ENCODE data around the gene FUT2.
"Not testable (repeated sequence)": the region's sequence is repeated elsewhere in the genome, so short reads cannot be mapped to it uniquely, and the experiment has no call there.

The FUT2 gene

DNA sequence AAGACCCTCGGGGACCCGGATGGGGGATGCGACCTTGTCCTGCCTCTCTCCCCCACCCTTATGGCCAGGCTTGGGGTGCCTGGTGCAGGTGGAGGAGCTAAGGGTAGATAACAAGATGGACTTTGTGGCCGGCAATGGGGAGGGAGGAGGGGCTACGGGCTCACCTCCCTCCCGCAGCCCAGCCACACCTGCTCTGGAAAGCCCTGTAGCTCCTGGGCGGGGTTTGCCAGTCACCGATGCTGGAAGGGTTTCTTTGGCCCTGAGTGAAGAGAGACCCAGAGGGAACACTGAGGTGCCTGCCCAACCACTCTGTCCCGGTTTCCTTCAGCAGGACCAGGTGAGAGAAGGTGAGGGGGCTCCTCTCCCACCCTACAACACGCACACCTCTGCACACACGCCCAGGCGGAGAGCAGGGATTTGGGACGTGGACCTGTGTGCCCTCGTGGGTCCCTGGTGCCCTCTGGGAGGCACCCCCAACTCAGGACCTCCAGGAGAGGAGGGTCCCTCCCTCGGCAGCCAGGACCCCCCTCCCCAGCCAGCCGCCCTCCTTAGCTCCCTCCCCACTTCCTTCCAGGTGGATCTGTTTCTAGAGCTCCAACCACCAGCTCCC, at the start of gene FUT2:
TSS of gene FUT2 (plus strand) at position 229 of the 610 bp plus-strand sequence. CDS start 6,986 bp downstream, outside the sequence.
- H3K4me3 ChIP-seq (ENCODE audit: low read depth in 1 of 2, low read length in 2 of 2), result peak within 1 kb of the TSS; percentile 71 to 96
- H3K36me3 ChIP-seq (ENCODE audit: control insufficient read depth in 1 of 2, insufficient read depth in 2 of 2, low read length in 2 of 2), result peaks cover 0 to 5% of the 10 kb centered on the region in 2 donors
- H3K27ac ChIP-seq (ENCODE audit: low read depth, low read length), result peak within 1 kb of the TSS; percentile 88
- H3K4me1 ChIP-seq (ENCODE audit: control insufficient read depth in 1 of 2, insufficient read depth in 2 of 2, low read length in 2 of 2), result peaks cover 0 to 8% of the 10 kb centered on the region in 2 donors
- no peaks in the 10 kb centered on the region for H3K27me3 ChIP-seq (ENCODE audit: control insufficient read depth in 1 of 2, insufficient read depth in 2 of 2, low read length in 2 of 2)
- H3K9me3 ChIP-seq (ENCODE audit: control insufficient read depth in 1 of 2, low read length in 2 of 2), result no peaks in the 10 kb centered on the region
- H3K9ac ChIP-seq (ENCODE audit: low read depth in 1 of 2, low read length in 2 of 2), result peak within 1 kb of the TSS; percentile 88 to 99

DNA sequence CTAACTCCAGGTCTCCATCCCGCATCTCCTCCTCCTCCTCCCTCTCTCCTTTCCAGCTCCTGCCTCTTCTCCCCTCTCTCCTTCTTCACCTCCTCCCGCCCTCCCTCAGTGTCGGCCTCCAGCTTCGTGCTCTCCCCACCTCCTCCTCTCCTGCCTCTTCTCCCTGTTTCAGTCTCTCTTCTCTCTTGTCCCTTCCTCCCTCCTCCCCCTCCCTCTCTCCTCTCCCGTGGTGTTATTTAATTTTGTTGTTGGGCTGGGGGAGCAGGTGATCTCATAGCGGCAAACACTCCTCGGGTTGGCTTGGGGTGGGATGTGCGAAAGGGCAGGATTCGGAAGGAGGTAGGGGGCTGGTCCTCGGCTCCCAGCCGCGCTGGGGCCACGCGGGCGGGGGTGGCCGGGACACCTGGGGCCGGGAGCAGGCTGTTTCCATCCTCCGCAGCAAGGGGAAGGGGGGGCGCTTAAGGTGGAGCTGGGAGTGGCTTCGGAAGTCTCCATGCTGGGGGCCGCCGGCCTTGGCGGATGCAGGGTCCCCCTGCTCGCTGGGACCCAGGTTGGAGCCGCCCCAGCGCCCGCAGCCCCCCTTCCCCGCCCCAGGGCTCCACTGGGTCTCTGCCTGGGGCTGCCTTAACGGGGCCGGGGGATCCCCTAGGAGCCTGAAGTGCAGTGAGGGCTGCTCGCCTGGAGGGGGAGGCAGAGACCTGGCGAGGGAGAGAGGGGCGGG, 49.6 kb upstream of the FUT2 start, which contains the start of gene CA11:
TSS of gene CA11 (minus strand) at position 187 of the 721 bp plus-strand sequence. CDS start 555 bp downstream, outside the sequence.
- Histone ChIP-seq H3K9ac (ENCODE audit: low read depth in 1 of 2, low read length in 2 of 2) (peak within 1 kb of the TSS; percentile 48 to 56), H3K36me3 (ENCODE audit: control insufficient read depth in 1 of 2, insufficient read depth in 2 of 2, low read length in 2 of 2) (no peaks in the 10 kb centered on the region), H3K9me3 (ENCODE audit: control insufficient read depth in 1 of 2, low read length in 2 of 2) (no peaks in the 10 kb centered on the region), H3K4me3 (ENCODE audit: low read depth in 1 of 2, low read length in 2 of 2) (peak within 1 kb of the TSS; percentile 67 to 74), H3K27me3 (ENCODE audit: control insufficient read depth in 1 of 2, insufficient read depth in 2 of 2, low read length in 2 of 2) (no peaks in the 10 kb centered on the region), H3K4me1 (ENCODE audit: control insufficient read depth in 1 of 2, insufficient read depth in 2 of 2, low read length in 2 of 2) (peaks cover 18 to 19% of the 10 kb centered on the region in 2 donors), H3K27ac (ENCODE audit: low read depth, low read length) (peak within 1 kb of the TSS; percentile 62)

GRCh38 chr19:48646722-48647216, 49.0 kb upstream of the FUT2 start:
- Histone ChIP-seq H3K4me3 (ENCODE audit: low read depth in 1 of 2, low read length in 2 of 2) (peak overlapping the region in 1 of 2 donors; percentile 74), H3K4me1 (ENCODE audit: control insufficient read depth in 1 of 2, insufficient read depth in 2 of 2, low read length in 2 of 2) (peaks cover 17 to 18% of the 10 kb centered on the region in 2 donors), H3K9me3 (ENCODE audit: control insufficient read depth in 1 of 2, low read length in 2 of 2) (no peaks in the 10 kb centered on the region), H3K27ac (ENCODE audit: low read depth, low read length) (no peak overlapping the region), H3K27me3 (ENCODE audit: control insufficient read depth in 1 of 2, insufficient read depth in 2 of 2, low read length in 2 of 2) (no peaks in the 10 kb centered on the region), H3K36me3 (ENCODE audit: control insufficient read depth in 1 of 2, insufficient read depth in 2 of 2, low read length in 2 of 2) (no peaks in the 10 kb centered on the region), H3K9ac (ENCODE audit: low read depth in 1 of 2, low read length in 2 of 2) (no peak overlapping the region)

- Histone ChIP-seq H3K27ac (ENCODE audit: low read depth, low read length) (no peak overlapping the region), H3K4me1 (ENCODE audit: control insufficient read depth in 1 of 2, insufficient read depth in 2 of 2, low read length in 2 of 2) (peaks cover 17 to 18% of the 10 kb centered on the region in 2 donors), H3K36me3 (ENCODE audit: control insufficient read depth in 1 of 2, insufficient read depth in 2 of 2, low read length in 2 of 2) (no peaks in the 10 kb centered on the region), H3K27me3 (ENCODE audit: control insufficient read depth in 1 of 2, insufficient read depth in 2 of 2, low read length in 2 of 2) (no peaks in the 10 kb centered on the region), H3K9ac (ENCODE audit: low read depth in 1 of 2, low read length in 2 of 2) (no peak overlapping the region), H3K9me3 (ENCODE audit: control insufficient read depth in 1 of 2, low read length in 2 of 2) (no peaks in the 10 kb centered on the region), H3K4me3 (ENCODE audit: low read depth in 1 of 2, low read length in 2 of 2) (no peak overlapping the region)
These were observed 47.6 kb upstream of the FUT2 start for GRCh38 chr19:48648134-48648533.

DNA sequence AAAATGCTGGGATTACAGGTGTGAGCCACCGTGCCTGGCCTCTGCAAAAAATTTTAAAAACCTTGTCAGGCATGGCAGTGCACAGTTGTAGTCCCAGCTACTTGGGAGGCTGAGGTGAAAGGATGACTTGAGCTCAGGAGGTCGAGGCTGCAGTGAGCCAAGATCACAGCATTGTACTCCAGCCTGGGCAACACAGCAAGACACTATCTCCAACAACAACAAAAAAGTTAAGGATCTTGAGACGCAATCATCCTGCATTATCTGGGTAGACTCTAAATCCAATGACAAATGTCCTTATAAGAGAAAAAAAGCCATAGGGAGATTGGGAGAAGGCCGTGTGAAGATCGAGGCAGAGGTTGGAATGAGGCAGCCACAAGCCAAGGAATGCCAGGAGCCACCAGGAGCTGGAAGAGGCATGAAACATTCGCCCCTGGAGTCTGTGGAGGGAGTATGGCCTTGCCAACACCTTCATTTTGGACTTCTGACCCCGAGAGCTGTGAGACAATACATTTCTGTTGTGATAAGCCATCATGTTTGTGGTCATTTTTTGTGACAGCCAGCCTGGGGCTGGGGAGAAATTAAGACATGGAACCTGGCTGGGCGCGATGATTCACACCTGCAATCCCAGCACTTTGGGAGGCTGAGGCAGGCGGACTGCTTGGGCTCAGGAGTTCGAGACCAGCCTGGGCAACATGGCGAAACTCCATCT, 44.6 kb upstream of the FUT2 start:
- Histone ChIP-seq H3K4me1 (ENCODE audit: control insufficient read depth in 1 of 2, insufficient read depth in 2 of 2, low read length in 2 of 2) (peaks cover under 1% of the 10 kb centered on the region in 2 donors), H3K4me3 (ENCODE audit: low read depth in 1 of 2, low read length in 2 of 2) (no peak overlapping the region), H3K9me3 (ENCODE audit: control insufficient read depth in 1 of 2, low read length in 2 of 2) (no peaks in the 10 kb centered on the region), H3K36me3 (ENCODE audit: control insufficient read depth in 1 of 2, insufficient read depth in 2 of 2, low read length in 2 of 2) (no peaks in the 10 kb centered on the region), H3K27ac (ENCODE audit: low read depth, low read length) (no peak overlapping the region), H3K27me3 (ENCODE audit: control insufficient read depth in 1 of 2, insufficient read depth in 2 of 2, low read length in 2 of 2) (no peaks in the 10 kb centered on the region), H3K9ac (ENCODE audit: low read depth in 1 of 2, low read length in 2 of 2) (no peak overlapping the region)

GRCh38 chr19:48651683-48652048, 44.1 kb upstream of the FUT2 start:
- Histone ChIP-seq H3K27me3 (ENCODE audit: control insufficient read depth in 1 of 2, insufficient read depth in 2 of 2, low read length in 2 of 2) (no peaks in the 10 kb centered on the region), H3K27ac (ENCODE audit: low read depth, low read length) (no peak overlapping the region), H3K4me1 (ENCODE audit: control insufficient read depth in 1 of 2, insufficient read depth in 2 of 2, low read length in 2 of 2) (no peaks in the 10 kb centered on the region), H3K36me3 (ENCODE audit: control insufficient read depth in 1 of 2, insufficient read depth in 2 of 2, low read length in 2 of 2) (no peaks in the 10 kb centered on the region), H3K4me3 (ENCODE audit: low read depth in 1 of 2, low read length in 2 of 2) (no peak overlapping the region), H3K9me3 (ENCODE audit: control insufficient read depth in 1 of 2, low read length in 2 of 2) (no peaks in the 10 kb centered on the region), H3K9ac (ENCODE audit: low read depth in 1 of 2, low read length in 2 of 2) (no peak overlapping the region)

- Histone ChIP-seq H3K27ac (ENCODE audit: low read depth, low read length) (no peak overlapping the region), H3K27me3 (ENCODE audit: control insufficient read depth in 1 of 2, insufficient read depth in 2 of 2, low read length in 2 of 2) (no peaks in the 10 kb centered on the region), H3K9me3 (ENCODE audit: control insufficient read depth in 1 of 2, low read length in 2 of 2) (no peaks in the 10 kb centered on the region), H3K9ac (ENCODE audit: low read depth in 1 of 2, low read length in 2 of 2) (no peak overlapping the region), H3K36me3 (ENCODE audit: control insufficient read depth in 1 of 2, insufficient read depth in 2 of 2, low read length in 2 of 2) (no peaks in the 10 kb centered on the region), H3K4me3 (ENCODE audit: low read depth in 1 of 2, low read length in 2 of 2) (no peak overlapping the region), H3K4me1 (ENCODE audit: control insufficient read depth in 1 of 2, insufficient read depth in 2 of 2, low read length in 2 of 2) (no peaks in the 10 kb centered on the region)
These were observed 41.3 kb upstream of the FUT2 start for GRCh38 chr19:48654299-48655059.

DNA sequence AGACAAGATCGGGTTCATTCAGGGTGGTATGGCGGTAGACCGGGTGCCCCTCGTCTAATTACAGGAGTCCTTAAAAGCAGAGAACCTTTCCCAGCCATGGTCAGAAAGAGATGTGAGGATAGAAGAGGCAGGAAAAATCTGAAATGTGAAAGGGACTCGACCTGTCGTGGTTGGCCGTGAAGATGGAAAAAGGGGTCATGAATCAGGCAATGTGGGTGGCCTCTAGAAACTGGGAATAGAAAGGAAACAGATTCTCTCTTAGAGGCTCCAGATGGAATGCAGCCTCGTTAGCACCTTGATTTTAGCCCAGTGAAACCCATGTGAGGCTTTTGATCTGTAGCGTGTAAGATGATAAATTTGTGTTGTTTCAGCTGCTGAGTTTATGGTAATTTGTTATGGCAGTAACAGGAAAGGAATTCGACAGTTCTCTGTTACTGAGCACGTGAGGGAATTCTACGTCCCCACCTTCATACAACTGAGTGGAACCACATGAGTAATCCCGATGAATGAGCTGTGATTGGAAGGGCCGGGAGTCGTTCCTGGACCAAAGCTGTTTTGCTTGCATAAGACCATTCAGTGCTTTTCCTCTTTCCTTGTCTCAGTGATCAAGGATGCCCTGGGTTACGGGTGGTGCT, 38.8 kb upstream of the FUT2 start:
- H3K9me3 ChIP-seq (ENCODE audit: control insufficient read depth in 1 of 2, low read length in 2 of 2), result no peaks in the 10 kb centered on the region
- peaks cover 3 to 9% of the 10 kb centered on the region in 2 donors for H3K4me1 ChIP-seq (ENCODE audit: control insufficient read depth in 1 of 2, insufficient read depth in 2 of 2, low read length in 2 of 2)
- H3K4me3 ChIP-seq (ENCODE audit: low read depth in 1 of 2, low read length in 2 of 2), result no peak overlapping the region
- no peak overlapping the region for H3K27ac ChIP-seq (ENCODE audit: low read depth, low read length)
- H3K9ac ChIP-seq (ENCODE audit: low read depth in 1 of 2, low read length in 2 of 2), result no peak overlapping the region
- H3K27me3 ChIP-seq (ENCODE audit: control insufficient read depth in 1 of 2, insufficient read depth in 2 of 2, low read length in 2 of 2), result no peaks in the 10 kb centered on the region
- no peaks in the 10 kb centered on the region for H3K36me3 ChIP-seq (ENCODE audit: control insufficient read depth in 1 of 2, insufficient read depth in 2 of 2, low read length in 2 of 2)

DNA sequence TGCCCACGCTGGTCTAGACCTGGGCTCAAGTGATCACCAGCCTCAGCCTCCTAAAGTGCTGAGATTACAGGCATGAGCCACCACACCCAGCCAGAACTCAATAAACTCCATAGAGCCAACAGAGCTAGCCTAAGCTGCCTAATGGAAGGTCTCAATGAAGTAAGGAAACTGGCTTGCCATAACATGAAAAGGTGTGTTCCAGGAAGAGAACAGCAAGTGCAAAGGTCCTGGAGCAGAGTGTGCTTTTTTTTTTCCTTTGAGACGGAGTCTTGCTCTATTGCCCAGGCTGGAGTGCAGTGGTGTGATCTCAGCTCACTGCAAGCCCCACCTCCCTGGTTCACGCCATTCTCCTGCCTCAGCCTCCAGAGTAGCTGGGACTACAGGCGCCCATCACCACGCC, 37.9 kb upstream of the FUT2 start:
- not testable (repeated sequence) for H3K4me3 ChIP-seq (ENCODE audit: low read depth in 1 of 2, low read length in 2 of 2); H3K36me3 ChIP-seq (ENCODE audit: control insufficient read depth in 1 of 2, insufficient read depth in 2 of 2, low read length in 2 of 2); H3K27ac ChIP-seq (ENCODE audit: low read depth, low read length); H3K9ac ChIP-seq (ENCODE audit: low read depth in 1 of 2, low read length in 2 of 2); H3K27me3 ChIP-seq (ENCODE audit: control insufficient read depth in 1 of 2, insufficient read depth in 2 of 2, low read length in 2 of 2); H3K4me1 ChIP-seq (ENCODE audit: control insufficient read depth in 1 of 2, insufficient read depth in 2 of 2, low read length in 2 of 2); H3K9me3 ChIP-seq (ENCODE audit: control insufficient read depth in 1 of 2, low read length in 2 of 2)
